ENCODE results near the gene LYL1.
A peak's percentile ranks its signal among the peaks of the same experiment; 100 is the strongest.

DNA sequence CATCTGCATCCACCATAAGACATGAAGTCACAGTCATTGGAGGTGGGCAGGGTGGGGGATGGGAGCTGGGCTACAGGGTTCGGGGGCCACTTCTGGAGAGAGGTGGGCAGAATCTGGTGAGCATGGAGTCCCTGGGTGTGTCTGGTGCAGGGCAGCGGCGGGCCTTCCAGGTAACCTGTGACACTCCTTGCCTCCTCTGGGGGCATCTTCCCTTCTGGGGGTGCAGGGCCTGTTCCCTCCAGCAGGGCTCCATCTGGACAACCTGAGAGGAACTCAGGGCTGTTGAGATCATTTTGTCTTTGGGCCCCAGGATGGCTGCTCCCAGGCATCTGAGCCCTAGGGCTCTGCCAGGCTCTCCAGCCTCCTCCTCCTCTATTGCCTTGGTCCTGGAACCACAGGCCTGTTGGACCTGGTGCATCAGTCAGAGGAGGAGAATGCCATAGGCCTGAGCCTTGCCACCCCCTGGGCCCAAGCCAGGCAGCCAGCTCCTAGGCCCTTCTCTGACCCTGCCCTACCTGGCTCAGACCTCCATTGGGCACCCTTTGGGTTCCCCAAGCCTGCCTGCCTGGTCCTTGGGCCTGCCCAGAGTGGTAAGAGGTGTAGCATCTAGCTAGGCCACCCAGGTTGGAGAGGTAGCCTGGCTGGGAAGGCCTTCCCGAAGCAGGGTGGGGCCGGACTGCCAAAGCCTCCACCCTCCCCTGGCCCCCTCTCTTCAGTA lies 13.4 kb downstream of the LYL1 start:
- no peak for TF ChIP-seq EP300 (IDR thresholded peaks at IDR 0.05)
- TF ChIP-seq, protein P1, sequence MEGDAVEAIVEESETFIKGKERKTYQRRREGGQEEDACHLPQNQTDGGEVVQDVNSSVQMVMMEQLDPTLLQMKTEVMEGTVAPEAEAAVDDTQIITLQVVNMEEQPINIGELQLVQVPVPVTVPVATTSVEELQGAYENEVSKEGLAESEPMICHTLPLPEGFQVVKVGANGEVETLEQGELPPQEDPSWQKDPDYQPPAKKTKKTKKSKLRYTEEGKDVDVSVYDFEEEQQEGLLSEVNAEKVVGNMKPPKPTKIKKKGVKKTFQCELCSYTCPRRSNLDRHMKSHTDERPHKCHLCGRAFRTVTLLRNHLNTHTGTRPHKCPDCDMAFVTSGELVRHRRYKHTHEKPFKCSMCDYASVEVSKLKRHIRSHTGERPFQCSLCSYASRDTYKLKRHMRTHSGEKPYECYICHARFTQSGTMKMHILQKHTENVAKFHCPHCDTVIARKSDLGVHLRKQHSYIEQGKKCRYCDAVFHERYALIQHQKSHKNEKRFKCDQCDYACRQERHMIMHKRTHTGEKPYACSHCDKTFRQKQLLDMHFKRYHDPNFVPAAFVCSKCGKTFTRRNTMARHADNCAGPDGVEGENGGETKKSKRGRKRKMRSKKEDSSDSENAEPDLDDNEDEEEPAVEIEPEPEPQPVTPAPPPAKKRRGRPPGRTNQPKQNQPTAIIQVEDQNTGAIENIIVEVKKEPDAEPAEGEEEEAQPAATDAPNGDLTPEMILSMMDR (IDR thresholded peaks at IDR 0.05): peak in 1 of 5 experiments; percentile 31
